WTC11 (cell line): ENCODE data around the gene TRIAP1. TPM values are rescaled to one million over a fixed set of nuclear protein-coding genes. Genes with fewer than 3 reads are reported as not detected.

Source experiments
- ATAC-seq: fragments of 200-7000 bp; cut with Tn5 transposase; 2 replicates; pipeline ENCODE4 v1.10.0; 2021; ENCODE audit warnings: mild to moderate bottlenecking, moderate library complexity
- CTCF ChIA-PET: fragments of 300-600 bp; sonication (Branson Sonifier 250); formaldehyde crosslinking; loops from one replicate; lab custom pipeline; 2021; ENCODE audit warnings: antibody characterized with exemption; lab: Charles Lee
- POLR2A ChIA-PET: fragments of 350-600 bp; sonication (Branson Sonifier 250); formaldehyde crosslinking; loops from one replicate; lab custom pipeline; 2021; ENCODE audit warnings: antibody characterized with exemption; lab: Charles Lee
- DNase-seq: peaks from one replicate; pipeline ENCODE4 v3.0.0; 2021; ENCODE audit warnings: low spot score
- H3K27ac Mint-ChIP-seq: 2 replicates; pipeline ENCODE4 v1.8.0; 2021; ENCODE audit warnings: mixed read lengths
- H3K27me3 Mint-ChIP-seq: 2 replicates; pipeline ENCODE4 v1.8.0; 2021; ENCODE audit warnings: low read depth, mild to moderate bottlenecking, moderate library complexity, mixed read lengths
- H3K36me3 Mint-ChIP-seq: 2 replicates; pipeline ENCODE4 v1.8.0; 2021; ENCODE audit warnings: mixed read lengths
- H3K4me1 Mint-ChIP-seq: 2 replicates; pipeline ENCODE4 v1.8.0; 2022; ENCODE audit warnings: mixed read lengths
- H3K4me3 Mint-ChIP-seq: 2 replicates; pipeline ENCODE4 v1.8.0; 2021; ENCODE audit warnings: mild to moderate bottlenecking, moderate library complexity, mixed read lengths
- H3K9me3 Mint-ChIP-seq: 2 replicates; pipeline ENCODE4 v1.8.0; 2021; ENCODE audit warnings: mixed read lengths
- ARID4B ChIP-seq: sonication (generic); formaldehyde crosslinking; IDR thresholded peaks from 2 replicates; pipeline ENCODE4 v1.8.0; 2023; ENCODE audit warnings: missing genetic modification reagents, mild to moderate bottlenecking, borderline replicate concordance
- CBFB ChIP-seq: sonication (generic); formaldehyde crosslinking; IDR thresholded peaks from 2 replicates; pipeline ENCODE4 v1.8.1; 2022; ENCODE audit warnings: mild to moderate bottlenecking, low read depth, missing genetic modification reagents
- E2F4 ChIP-seq: sonication (generic); formaldehyde crosslinking; IDR thresholded peaks from 2 replicates; pipeline ENCODE4 v1.8.1; 2022; ENCODE audit warnings: low read depth, mild to moderate bottlenecking, moderate library complexity, missing genetic modification reagents, borderline replicate concordance
- E2F5 ChIP-seq: sonication (generic); formaldehyde crosslinking; IDR thresholded peaks from 2 replicates; pipeline ENCODE4 v1.8.1; 2022; ENCODE audit warnings: mild to moderate bottlenecking, moderate library complexity, missing genetic modification reagents
- EMX1 ChIP-seq: fragments of 250-450 bp; sonication (Bioruptor Pico); IDR thresholded peaks from 2 replicates; pipeline ENCODE4 v1.8.0; 2021; ENCODE audit warnings: mild to moderate bottlenecking
- ETV6 ChIP-seq: sonication (generic); formaldehyde crosslinking; IDR thresholded peaks from 2 replicates; pipeline ENCODE4 v1.8.1; 2022; ENCODE audit warnings: mild to moderate bottlenecking, missing genetic modification reagents
- FOXK1 ChIP-seq: sonication (generic); formaldehyde crosslinking; IDR thresholded peaks from 2 replicates; pipeline ENCODE4 v1.8.0; 2022; ENCODE audit warnings: mild to moderate bottlenecking, moderate library complexity, missing genetic modification reagents
- FOXP1 ChIP-seq: sonication (generic); formaldehyde crosslinking; IDR thresholded peaks from 2 replicates; pipeline ENCODE4 v1.8.0; 2022; ENCODE audit warnings: missing genetic modification reagents, mild to moderate bottlenecking, moderate library complexity, borderline replicate concordance
- FOXP4 ChIP-seq: sonication (generic); formaldehyde crosslinking; IDR thresholded peaks from 2 replicates; pipeline ENCODE4 v1.8.0; 2022; ENCODE audit warnings: mild to moderate bottlenecking, missing genetic modification reagents
- GABPB1 ChIP-seq: sonication (generic); formaldehyde crosslinking; IDR thresholded peaks from 2 replicates; pipeline ENCODE4 v1.8.1; 2023; ENCODE audit warnings: mild to moderate bottlenecking, missing genetic modification reagents
- MAX ChIP-seq: sonication (generic); formaldehyde crosslinking; IDR thresholded peaks from 2 replicates; pipeline ENCODE4 v1.8.0; 2022; ENCODE audit warnings: mild to moderate bottlenecking, missing genetic modification reagents
- MYBL2 ChIP-seq: sonication (generic); formaldehyde crosslinking; IDR thresholded peaks from 2 replicates; pipeline ENCODE4 v1.8.1; 2023; ENCODE audit warnings: mild to moderate bottlenecking, moderate library complexity, missing genetic modification reagents
- SMAD3 ChIP-seq: sonication (generic); formaldehyde crosslinking; IDR thresholded peaks from 2 replicates; pipeline ENCODE4 v1.8.0; 2022; ENCODE audit warnings: missing genetic modification reagents, mild to moderate bottlenecking, borderline replicate concordance
- SP1 ChIP-seq: sonication (generic); formaldehyde crosslinking; conservative IDR thresholded peaks from 2 replicates; pipeline ENCODE4 v1.8.1; 2022; ENCODE audit warnings: missing genetic modification reagents
- TEAD1 ChIP-seq: sonication (generic); formaldehyde crosslinking; IDR thresholded peaks from 2 replicates; pipeline ENCODE4 v1.8.0; 2022; ENCODE audit warnings: mild to moderate bottlenecking, missing genetic modification reagents
- TP53 ChIP-seq: sonication (generic); formaldehyde crosslinking; IDR thresholded peaks from 2 replicates; pipeline ENCODE4 v1.8.1; 2023; ENCODE audit warnings: mild to moderate bottlenecking, missing genetic modification reagents
- USF2 ChIP-seq: sonication (generic); formaldehyde crosslinking; IDR thresholded peaks from 2 replicates; pipeline ENCODE4 v1.8.1; 2023; ENCODE audit warnings: mild to moderate bottlenecking, missing genetic modification reagents, moderate library complexity
- ZBTB21 ChIP-seq: sonication (generic); formaldehyde crosslinking; IDR thresholded peaks from 2 replicates; pipeline ENCODE4 v1.8.1; 2023; ENCODE audit warnings: mild to moderate bottlenecking, missing genetic modification reagents, borderline replicate concordance
- ZNF232 ChIP-seq: sonication (generic); formaldehyde crosslinking; IDR thresholded peaks from 2 replicates; pipeline ENCODE4 v1.8.0; 2022; ENCODE audit warnings: mild to moderate bottlenecking, missing genetic modification reagents
- ZNF416 ChIP-seq: fragments of 250-450 bp; sonication (Bioruptor Pico); IDR thresholded peaks from 2 replicates; pipeline ENCODE4 v1.9.0; 2021; ENCODE audit warnings: mild to moderate bottlenecking, inconsistent platforms
- total RNA-seq: library from RNA; stranded (reverse); gene quantifications from 3 replicates; pipeline ENCODE4 v1.2.3, GENCODE V29; 2021
- TF ChIP-seq, protein P1 (sequence below): fragments of 250-450 bp; sonication (Bioruptor Pico); IDR thresholded peaks from 2 replicates; pipeline ENCODE4 v1.9.0; 2021; ENCODE audit warnings: moderate library complexity, mild to moderate bottlenecking, inconsistent platforms, borderline replicate concordance

TRIAP1 gene
- total RNA-seq, 1 experiment from 2014 or later: 75.3 TPM

- H3K27me3 Mint-ChIP-seq: no peaks in the 10 kb centered on the region
- ATAC-seq: peak; percentile 31
- POLR2A ChIA-PET: interaction anchor here (0.6 to 2.7 kb wide), 3 partner anchors 26 to 111 kb away, joined by 3 to 9 read pairs (median 4); partner anchors contain the start of genes DYNLL1 and POP5
- CTCF ChIA-PET: interaction anchor here (0.7 to 3.4 kb wide), 28 partner anchors 9 to 242 kb away, joined by 3 to 22 read pairs (median 4); partner anchors contain the start of genes COQ5, COX6A1, DYNLL1 and PLA2G1B
- peaks cover 33% of the 10 kb centered on the region for H3K4me1 Mint-ChIP-seq
- peak; percentile 16 for DNase-seq
- TF ChIP-seq MAX (CRISPR knock-in tag): 0 out of 2 replicates have a peak, but pooled peaks have one; percentile 2
- no peak for TF ChIP-seq MYBL2 (CRISPR knock-in tag)
- TF ChIP-seq ZNF416 (CRISPR knock-in tag): no peak
- TF ChIP-seq, all 79 proteins: peak for 1
- H3K27ac Mint-ChIP-seq: peak overlapping the region; percentile 92
- H3K36me3 Mint-ChIP-seq: peaks cover 15% of the 10 kb centered on the region
- H3K4me3 Mint-ChIP-seq: peak overlapping the region; percentile 87
- H3K9me3 Mint-ChIP-seq: no peaks in the 10 kb centered on the region
These were observed 24.1 kb upstream of the TRIAP1 start for GRCh38 chr12:120470150-120470784.

DNA sequence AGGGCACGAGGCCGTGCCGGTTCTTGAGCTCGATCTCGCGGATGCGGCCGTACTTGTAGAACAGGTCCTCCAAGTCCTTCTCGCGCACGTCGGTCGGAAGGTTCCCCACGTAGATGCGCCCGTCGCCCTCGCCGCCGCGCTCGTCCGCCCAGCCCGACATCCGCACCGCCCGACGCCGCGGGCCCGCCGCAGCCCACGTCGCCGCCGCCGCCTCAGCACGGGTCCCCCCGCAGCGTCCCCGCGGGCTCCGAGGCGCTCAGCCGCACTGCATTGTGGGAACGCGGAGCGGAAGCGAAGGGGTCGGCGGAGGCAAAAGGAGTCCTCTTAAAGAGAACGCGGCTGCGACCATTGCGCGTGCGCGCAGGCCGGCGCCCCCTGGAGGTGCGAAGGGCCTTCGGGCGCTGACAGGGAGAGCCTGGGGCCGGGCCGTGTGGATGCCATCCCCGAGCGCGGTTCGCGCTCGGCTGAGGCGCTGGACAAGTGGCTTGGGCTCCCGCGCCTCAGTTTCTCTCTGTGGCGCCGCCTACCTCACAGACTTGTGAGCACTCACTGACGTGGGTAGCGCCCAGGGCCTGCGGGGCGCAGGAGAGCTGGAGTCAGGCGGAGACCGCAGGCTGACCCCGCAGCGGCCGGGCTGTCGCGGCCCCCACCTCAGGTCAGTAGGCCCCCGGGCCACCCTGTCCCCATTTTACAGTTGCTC is 23.4 kb upstream of the TRIAP1 start, which contains the start of gene SRSF9:
Gene SRSF9 (minus strand): TSS at position 299 of the 700 bp plus-strand sequence. CDS start 139 bp downstream, at position 160.
- H3K4me3 Mint-ChIP-seq: peak within 1 kb of the TSS; percentile 87
- H3K27ac Mint-ChIP-seq: peak within 1 kb of the TSS; percentile 92
- H3K27me3 Mint-ChIP-seq: no peaks in the 10 kb centered on the region
- H3K4me1 Mint-ChIP-seq: peaks cover 30% of the 10 kb centered on the region
- ATAC-seq (peak; percentile 86), DNase-seq (peak; percentile 95)
- POLR2A ChIA-PET: interaction anchor here (0.6 to 2.7 kb wide), 3 partner anchors 27 to 112 kb away, joined by 3 to 9 read pairs (median 4); partner anchors contain the start of genes DYNLL1 and POP5
- peaks cover 22% of the 10 kb centered on the region for H3K36me3 Mint-ChIP-seq
- CTCF ChIA-PET: interaction anchor here (0.7 to 3.4 kb wide), 29 partner anchors 10 to 241 kb away, joined by 3 to 22 read pairs (median 4); partner anchors contain the start of genes COQ5, COX6A1, DYNLL1 and PLA2G1B
- H3K9me3 Mint-ChIP-seq: no peaks in the 10 kb centered on the region
- peak; percentile 10; the same call in 1 of the 2 replicates for TF ChIP-seq ETV6 (CRISPR knock-in tag)
- TF ChIP-seq GABPB1 (CRISPR knock-in tag): peak; percentile 19; the same call in 1 of the 2 replicates
- peak; percentile 57 for TF ChIP-seq SP1 (CRISPR knock-in tag)
- TF ChIP-seq ARID4B (CRISPR knock-in tag): peak; percentile 89
- TF ChIP-seq, protein P1, sequence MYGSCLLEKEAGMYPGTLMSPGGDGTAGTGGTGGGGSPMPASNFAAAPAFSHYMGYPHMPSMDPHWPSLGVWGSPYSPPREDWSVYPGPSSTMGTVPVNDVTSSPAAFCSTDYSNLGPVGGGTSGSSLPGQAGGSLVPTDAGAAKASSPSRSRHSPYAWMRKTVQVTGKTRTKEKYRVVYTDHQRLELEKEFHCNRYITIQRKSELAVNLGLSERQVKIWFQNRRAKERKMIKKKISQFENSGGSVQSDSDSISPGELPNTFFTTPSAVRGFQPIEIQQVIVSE (CRISPR knock-in tag): no peak
- peak; percentile 75; the same call in 1 of the 2 replicates for TF ChIP-seq TP53 (CRISPR knock-in tag)
- peak; percentile 74 for TF ChIP-seq E2F5
- peak; percentile 79 for TF ChIP-seq TEAD1 (CRISPR knock-in tag)
- TF ChIP-seq FOXP4 (CRISPR knock-in tag): peak; percentile 58; the same call in 1 of the 2 replicates
- TF ChIP-seq ZNF232 (CRISPR knock-in tag): no peak
- peak; percentile 80; the same call in 1 of the 2 replicates for TF ChIP-seq FOXP1 (CRISPR knock-in tag)
- TF ChIP-seq USF2 (CRISPR knock-in tag): peak; percentile 48
- TF ChIP-seq FOXK1 (CRISPR knock-in tag): peak; percentile 79; the same call in 1 of the 2 replicates
- no peak for TF ChIP-seq EMX1 (CRISPR knock-in tag)
- no peak for TF ChIP-seq E2F4 (CRISPR knock-in tag)
- peak; percentile 90 for TF ChIP-seq CBFB (CRISPR knock-in tag)
- peak; percentile 63; the same call in 1 of the 2 replicates for TF ChIP-seq ZBTB21
- TF ChIP-seq MYBL2 (CRISPR knock-in tag): no peak
- no peak for TF ChIP-seq SMAD3
